ENCODE measurements around the gene LGALS16.

LGALS16 gene

DNA sequence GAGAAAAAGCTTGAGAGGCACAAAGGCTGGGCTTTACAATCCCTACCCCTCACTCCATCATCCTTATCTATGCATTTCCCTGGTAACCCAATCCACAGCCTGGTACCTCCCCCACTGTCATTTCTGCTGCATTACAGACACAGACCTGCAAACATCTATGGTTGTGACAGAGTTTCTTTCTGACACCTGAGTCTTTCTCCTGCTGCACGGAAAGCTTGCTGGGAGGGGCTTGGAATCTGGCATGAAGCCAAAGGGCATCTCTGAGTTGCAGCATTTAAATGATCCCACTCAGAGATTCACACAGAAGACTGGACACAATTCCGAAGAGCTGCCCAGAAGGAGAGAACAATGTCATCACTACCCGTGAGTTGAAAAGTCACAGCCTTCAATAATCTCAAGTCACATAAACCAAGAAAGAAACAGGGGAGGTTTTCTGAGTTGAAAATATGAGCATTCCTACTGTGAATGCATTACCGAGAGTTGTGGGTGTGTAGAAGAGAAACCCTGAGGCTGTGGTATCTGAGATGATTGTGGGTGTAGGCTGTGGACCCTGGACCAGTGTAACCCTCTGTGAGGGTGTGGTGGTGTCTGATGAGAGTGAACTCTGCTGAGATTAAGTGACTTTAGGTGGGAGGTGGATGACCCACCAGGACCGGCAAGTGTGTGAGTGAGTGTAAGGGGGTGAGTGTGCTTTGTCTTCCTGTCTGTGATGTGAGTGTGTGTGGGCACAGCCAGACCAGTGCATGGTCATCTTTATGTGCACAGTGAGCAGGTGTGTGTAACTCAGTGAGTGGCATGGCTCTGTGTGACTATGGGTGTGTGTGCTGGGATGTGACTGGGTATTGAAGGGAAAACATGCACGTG lies 48.7 kb downstream of the LGALS16 start, which contains the start of gene LGALS14:
Gene LGALS14 (plus strand): TSS at position 301 of the 864 bp plus-strand sequence. CDS start 48 bp downstream, at position 349.
- no peak for ATAC-seq

DNA sequence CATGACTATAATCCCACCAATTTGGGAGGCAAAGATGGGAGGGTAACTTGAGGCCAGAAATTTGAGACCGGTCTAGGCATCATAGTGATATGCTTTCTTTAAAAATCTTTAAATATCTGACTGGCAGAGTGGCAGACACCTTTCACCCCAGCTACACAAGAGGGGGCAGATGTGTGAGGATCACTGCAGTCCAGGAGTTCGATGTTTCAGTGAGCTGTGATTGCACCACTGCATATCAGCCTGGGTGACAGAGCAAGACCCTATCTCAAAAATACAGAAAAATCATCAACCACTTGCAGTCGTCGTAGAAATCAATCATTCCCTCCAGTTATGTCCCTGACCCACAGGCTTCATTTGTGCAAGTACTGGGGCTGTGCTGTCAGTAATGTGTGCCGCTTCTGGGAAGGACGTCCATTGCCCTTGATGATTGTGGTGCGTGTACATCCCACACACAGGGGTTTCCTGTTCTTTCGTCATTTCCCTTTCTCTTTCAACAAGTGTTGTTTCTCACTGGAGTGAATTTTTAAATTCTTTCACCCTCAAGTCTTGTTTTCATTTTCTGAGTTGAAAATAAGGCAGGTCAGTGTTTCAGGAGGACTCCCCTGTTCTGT lies 50.0 kb downstream of the LGALS16 start:
- TF ChIP-seq BACH2 (CRISPR knock-in tag; IDR thresholded peaks at IDR 0.05; ENCODE audit: borderline replicate concordance) (no peak), RARB (CRISPR knock-in tag; IDR thresholded peaks at IDR 0.05) (no peak), ZNF565 (CRISPR knock-in tag; conservative IDR thresholded peaks at IDR 0.05; ENCODE audit: low read depth) (no peak), SNAI2 (CRISPR knock-in tag; IDR thresholded peaks at IDR 0.05) (no peak), PPARA (CRISPR knock-in tag; IDR thresholded peaks at IDR 0.05; ENCODE audit: borderline replicate concordance) (no peak), ZFP3 (CRISPR knock-in tag; IDR thresholded peaks at IDR 0.05) (no peak), ZFP30 (CRISPR knock-in tag; IDR thresholded peaks at IDR 0.05) (no peak), TSHZ2 (CRISPR knock-in tag; IDR thresholded peaks at IDR 0.05) (no peak), ESRRG (CRISPR knock-in tag; IDR thresholded peaks at IDR 0.05) (no peak), ZNF70 (CRISPR knock-in tag; IDR thresholded peaks at IDR 0.05) (no peak), CREB5 (CRISPR knock-in tag; IDR thresholded peaks at IDR 0.05; ENCODE audit: low read depth) (no peak), OSR1 (CRISPR knock-in tag; IDR thresholded peaks at IDR 0.05) (no peak), CSDC2 (CRISPR knock-in tag; IDR thresholded peaks at IDR 0.05) (no peak), GLIS3 (CRISPR knock-in tag; IDR thresholded peaks at IDR 0.05) (no peak)
- TF ChIP-seq, protein P1, sequence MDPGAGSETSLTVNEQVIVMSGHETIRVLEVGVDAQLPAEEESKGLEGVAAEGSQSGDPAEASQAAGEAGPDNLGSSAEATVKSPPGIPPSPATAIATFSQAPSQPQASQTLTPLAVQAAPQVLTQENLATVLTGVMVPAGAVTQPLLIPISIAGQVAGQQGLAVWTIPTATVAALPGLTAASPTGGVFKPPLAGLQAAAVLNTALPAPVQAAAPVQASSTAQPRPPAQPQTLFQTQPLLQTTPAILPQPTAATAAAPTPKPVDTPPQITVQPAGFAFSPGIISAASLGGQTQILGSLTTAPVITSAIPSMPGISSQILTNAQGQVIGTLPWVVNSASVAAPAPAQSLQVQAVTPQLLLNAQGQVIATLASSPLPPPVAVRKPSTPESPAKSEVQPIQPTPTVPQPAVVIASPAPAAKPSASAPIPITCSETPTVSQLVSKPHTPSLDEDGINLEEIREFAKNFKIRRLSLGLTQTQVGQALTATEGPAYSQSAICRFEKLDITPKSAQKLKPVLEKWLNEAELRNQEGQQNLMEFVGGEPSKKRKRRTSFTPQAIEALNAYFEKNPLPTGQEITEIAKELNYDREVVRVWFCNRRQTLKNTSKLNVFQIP (CRISPR knock-in tag; IDR thresholded peaks at IDR 0.05; ENCODE audit: borderline replicate concordance, low read depth), result no peak
- TF ChIP-seq, protein P2, sequence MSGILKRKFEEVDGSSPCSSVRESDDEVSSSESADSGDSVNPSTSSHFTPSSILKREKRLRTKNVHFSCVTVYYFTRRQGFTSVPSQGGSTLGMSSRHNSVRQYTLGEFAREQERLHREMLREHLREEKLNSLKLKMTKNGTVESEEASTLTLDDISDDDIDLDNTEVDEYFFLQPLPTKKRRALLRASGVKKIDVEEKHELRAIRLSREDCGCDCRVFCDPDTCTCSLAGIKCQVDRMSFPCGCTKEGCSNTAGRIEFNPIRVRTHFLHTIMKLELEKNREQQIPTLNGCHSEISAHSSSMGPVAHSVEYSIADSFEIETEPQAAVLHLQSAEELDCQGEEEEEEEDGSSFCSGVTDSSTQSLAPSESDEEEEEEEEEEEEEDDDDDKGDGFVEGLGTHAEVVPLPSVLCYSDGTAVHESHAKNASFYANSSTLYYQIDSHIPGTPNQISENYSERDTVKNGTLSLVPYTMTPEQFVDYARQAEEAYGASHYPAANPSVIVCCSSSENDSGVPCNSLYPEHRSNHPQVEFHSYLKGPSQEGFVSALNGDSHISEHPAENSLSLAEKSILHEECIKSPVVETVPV (CRISPR knock-in tag; IDR thresholded peaks at IDR 0.05), result no peak
- ATAC-seq, result no peak

More for the DNA sequence above, 48.7 kb downstream of the LGALS16 start, which contains the start of gene LGALS14:
- TF ChIP-seq ARNTL (CRISPR knock-in tag; IDR thresholded peaks at IDR 0.05; ENCODE audit: borderline replicate concordance, low read depth), result no peak
- TF ChIP-seq, protein P2 (CRISPR knock-in tag; IDR thresholded peaks at IDR 0.05), result no peak
- TF ChIP-seq SNAI2 (CRISPR knock-in tag; IDR thresholded peaks at IDR 0.05), result no peak
- TF ChIP-seq PATZ1 (CRISPR knock-in tag; IDR thresholded peaks at IDR 0.05; ENCODE audit: borderline replicate concordance), result no peak
- no peak for TF ChIP-seq ESRRG (CRISPR knock-in tag; IDR thresholded peaks at IDR 0.05)
- TF ChIP-seq RARB (CRISPR knock-in tag; IDR thresholded peaks at IDR 0.05), result no peak
